GM23248 (cell line): ENCODE measurements around the gene CFAP54. TPM values are rescaled to one million over a fixed set of nuclear protein-coding genes. Genes with fewer than 3 reads are reported as not detected.

ENCODE experiments used
- DNase-seq: peaks from one replicate; pipeline ENCODE4 v3.0.0-alpha.2; 2015
- H2AFZ ChIP-seq: fragments of 200-600 bp; sonication (generic); 2 replicates; pipeline ENCODE4 v1.6.1; 2016; ENCODE audit warnings: antibody characterized with exemption
- H3F3A ChIP-seq: fragments of 200-600 bp; sonication (generic); 2 replicates; pipeline ENCODE4 v1.6.1; 2016; ENCODE audit warnings: mild to moderate bottlenecking, antibody characterized with exemption, mixed run types; ENCODE audit not compliant: insufficient read depth
- H3K27ac ChIP-seq: fragments of 200-600 bp; sonication (generic); 2 replicates; pipeline ENCODE4 v1.5.1; 2016; ENCODE audit warnings: mild to moderate bottlenecking
- H3K27me3 ChIP-seq: fragments of 200-600 bp; sonication (generic); replicated peaks from 2 replicates; pipeline ENCODE4 v1.6.1; 2016; ENCODE audit warnings: mild to moderate bottlenecking; ENCODE audit not compliant: insufficient read depth
- H3K36me3 ChIP-seq: fragments of 200-600 bp; sonication (generic); 2 replicates; pipeline ENCODE4 v1.6.1; 2016; ENCODE audit warnings: low read depth, mild to moderate bottlenecking
- H3K4me1 ChIP-seq: fragments of 200-600 bp; sonication (generic); 2 replicates; pipeline ENCODE4 v1.6.1; 2016; ENCODE audit warnings: mild to moderate bottlenecking; ENCODE audit not compliant: insufficient read depth
- H3K4me2 ChIP-seq: fragments of 200-600 bp; sonication (generic); one replicate; pipeline ENCODE4 v1.6.1; 2016; ENCODE audit warnings: mild to moderate bottlenecking; ENCODE audit not compliant: unreplicated experiment
- H3K4me3 ChIP-seq: fragments of 200-600 bp; sonication (generic); 2 replicates; pipeline ENCODE4 v1.5.1; 2016; ENCODE audit warnings: mild to moderate bottlenecking
- H3K79me2 ChIP-seq: fragments of 200-600 bp; sonication (generic); 2 replicates; pipeline ENCODE4 v1.6.1; 2016; ENCODE audit warnings: mild to moderate bottlenecking; ENCODE audit not compliant: insufficient read depth
- H3K9ac ChIP-seq: fragments of 200-600 bp; sonication (generic); 2 replicates; pipeline ENCODE4 v1.6.1; 2016; ENCODE audit warnings: mild to moderate bottlenecking
- H3K9me2 ChIP-seq: fragments of 200-600 bp; sonication (generic); 2 replicates; pipeline ENCODE4 v1.6.1; 2016; ENCODE audit warnings: mixed run types, mild to moderate bottlenecking, moderate library complexity; ENCODE audit not compliant: insufficient read depth
- H3K9me3 ChIP-seq: fragments of 200-600 bp; sonication (generic); one replicate; pipeline ENCODE4 v1.6.1; 2017; ENCODE audit warnings: low read depth
- H4K20me1 ChIP-seq: fragments of 200-600 bp; sonication (generic); 2 replicates; pipeline ENCODE4 v1.6.0; 2016; ENCODE audit not compliant: insufficient read depth
- EZH2 ChIP-seq: fragments of 200-600 bp; sonication (generic); IDR thresholded peaks from 2 replicates; pipeline ENCODE4 v1.6.1; 2018; ENCODE audit warnings: antibody characterized with exemption, mild to moderate bottlenecking; ENCODE audit not compliant: insufficient read depth, poor library complexity, severe bottlenecking
- EZH2phosphoT487 ChIP-seq: fragments of 200-600 bp; sonication (generic); IDR thresholded peaks from 2 replicates; pipeline ENCODE4 v1.6.1; 2018; ENCODE audit warnings: antibody characterized with exemption, moderate library complexity, mild to moderate bottlenecking, low read depth; ENCODE audit not compliant: insufficient read depth
- WGBS, 2 experiments: methylation state at CpG; one replicate each; pipeline ENCODE4 v1.1.6; 2015 to 2017; ENCODE audit warnings: low lambda C conversion rate in 2 of 2, low coverage in 1 of 2; ENCODE audit errors: missing lambda C conversion rate in 2 of 2; 5-methylcytosine and 5-hydroxymethylcytosine counted together
- in situ Hi-C: fragments of 300-500 bp; cut with MboI; formaldehyde crosslinking; loops from 2 replicates; pipeline ENCODE4 v1.15.0; 2020
- polyA plus RNA-seq: library from polyadenylated mRNA; unstranded; fragments of >200 nt; fragmentation: Nextera tagmentation; extraction: Ambion mirVana; gene quantifications from 2 replicates; pipeline ENCODE4 v1.2.1, GENCODE V29; 2016
- total RNA-seq: library from RNA; depleted of rRNA; stranded (reverse); fragments of >200 nt; shearing (Covaris generic); gene quantifications from 2 replicates; pipeline ENCODE4 v1.2.3, GENCODE V29; 2014

The CFAP54 gene
- total and polyA plus RNA-seq, 2 experiments from 2014 or later, result 0.32 to 1.2 TPM

DNA sequence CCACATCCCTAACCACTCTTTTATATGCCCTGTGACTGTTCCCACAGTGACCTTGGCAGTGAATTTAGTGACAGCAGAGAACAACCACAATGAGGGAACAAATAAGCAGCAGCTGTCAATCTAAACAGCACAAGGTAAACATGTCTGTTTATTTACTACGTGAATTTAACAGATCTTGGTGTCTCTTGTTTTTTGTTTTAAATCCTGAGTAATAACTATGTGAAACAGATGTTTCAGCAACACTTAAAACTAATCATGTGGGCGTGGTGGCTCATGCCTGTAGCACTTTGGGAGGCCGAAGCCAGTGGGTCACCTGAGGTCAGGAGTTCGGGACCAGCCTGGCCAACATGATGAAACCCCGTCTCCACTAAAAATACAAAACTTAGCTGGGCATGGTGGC is 17.0 kb upstream of the CFAP54 start:
- Histone ChIP-seq H3K4me1 (peaks cover 23% of the 10 kb centered on the region), H3K4me2 (peak overlapping the region; percentile 43), H3K9me3 (no peaks in the 10 kb centered on the region), H2AFZ (peak overlapping the region; percentile 23; the same call in 1 of the 2 replicates), H3K79me2 (no peaks in the 10 kb centered on the region), H3F3A (peaks cover 29% of the 10 kb centered on the region), H3K27ac (peak overlapping the region; percentile 91), H3K9ac (peak overlapping the region; percentile 69), H3K27me3 (no peaks in the 10 kb centered on the region), H3K4me3 (no peak overlapping the region), H3K36me3 (no peaks in the 10 kb centered on the region), H4K20me1 (no peaks in the 10 kb centered on the region), H3K9me2 (no peaks in the 10 kb centered on the region)
- DNase-seq, result peak; percentile 78
- WGBS, 2 experiments, result 16 to 19% methylated on average over 5 of the region's 5 CpGs
- in situ Hi-C loops, result no loop called here
- TF ChIP-seq EZH2phosphoT487 (no peak), EZH2 (no peak)

DNA sequence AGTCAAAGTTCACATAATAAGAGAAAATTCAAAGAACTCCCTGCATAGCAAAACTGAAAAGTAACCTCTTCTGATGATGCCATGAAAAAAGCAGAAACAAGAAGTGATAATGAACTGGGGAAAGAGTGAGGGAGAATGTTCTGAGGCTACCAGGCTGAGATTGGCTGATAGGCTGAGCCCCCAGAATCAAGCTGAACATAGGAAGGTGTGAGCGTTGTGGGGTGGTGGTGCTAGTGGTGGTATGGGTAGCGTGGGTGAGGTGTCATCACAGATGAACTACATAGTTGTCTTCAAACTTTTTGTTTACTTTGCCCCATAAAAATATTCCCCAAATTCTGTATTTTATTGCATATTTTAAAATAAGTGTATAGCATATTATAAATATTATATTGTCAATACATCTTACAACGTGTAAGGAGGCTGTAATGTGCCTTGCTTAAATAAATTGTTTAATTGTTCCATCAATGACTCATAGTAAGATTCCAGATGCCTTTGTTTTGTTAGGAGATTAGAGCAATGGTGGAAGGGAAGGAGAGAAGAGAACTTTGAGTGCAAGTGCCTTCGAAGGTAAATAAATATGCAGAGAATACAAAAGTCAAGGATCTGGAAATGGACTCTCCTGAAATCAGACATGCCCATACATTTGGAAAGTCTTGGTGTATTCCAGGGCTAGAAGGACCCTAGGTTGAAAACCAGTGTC is 15.8 kb upstream of the CFAP54 start:
- H3K4me2 ChIP-seq, result no peak overlapping the region

DNA sequence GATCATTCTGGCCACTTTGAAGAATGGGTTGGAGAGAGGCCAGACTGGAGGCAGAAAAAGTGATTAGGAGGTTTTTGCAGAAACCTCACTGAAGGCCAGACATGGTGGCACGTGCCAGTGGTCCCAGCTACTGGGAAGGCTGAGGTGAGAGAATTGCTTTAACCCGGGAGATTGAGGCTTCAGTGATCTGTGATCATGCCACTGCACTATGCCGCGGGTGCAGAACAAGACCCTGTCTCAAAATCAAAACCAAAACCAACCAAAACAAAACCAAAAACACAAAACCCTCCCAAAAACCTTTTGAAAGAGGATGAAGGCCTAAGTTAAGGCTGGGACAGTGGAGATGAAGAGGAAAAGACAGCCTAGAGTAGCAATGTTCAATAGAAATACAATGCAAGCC is 15.2 kb upstream of the CFAP54 start:
- Histone ChIP-seq H3K4me3 (no peak overlapping the region), H3K9ac (no peak overlapping the region), H3F3A (peaks cover 26% of the 10 kb centered on the region), H3K79me2 (no peaks in the 10 kb centered on the region), H3K36me3 (no peaks in the 10 kb centered on the region), H2AFZ (no peak overlapping the region), H3K4me1 (peaks cover 21% of the 10 kb centered on the region), H3K9me3 (no peaks in the 10 kb centered on the region), H4K20me1 (no peaks in the 10 kb centered on the region), H3K27ac (no peak overlapping the region), H3K27me3 (no peaks in the 10 kb centered on the region), H3K4me2 (no peak overlapping the region), H3K9me2 (no peaks in the 10 kb centered on the region)
- TF ChIP-seq EZH2 (no peak), EZH2phosphoT487 (no peak)
- WGBS, 2 experiments, result 85 to 88% methylated on average over 4 of the region's 4 CpGs
- no peak for DNase-seq
- in situ Hi-C loops, result no loop called here

More for the DNA sequence above, 15.8 kb upstream of the CFAP54 start:
- no peaks in the 10 kb centered on the region for H3K79me2 ChIP-seq
- no peak for DNase-seq
- no peak overlapping the region for H2AFZ ChIP-seq
- peaks cover 26% of the 10 kb centered on the region for H3F3A ChIP-seq
- in situ Hi-C loops, result no loop called here
- no peak overlapping the region for H3K27ac ChIP-seq
- peaks cover 21% of the 10 kb centered on the region for H3K4me1 ChIP-seq
- WGBS, 2 experiments, result 83 to 87% methylated on average over 4 of the region's 4 CpGs
- no peaks in the 10 kb centered on the region for H3K36me3 ChIP-seq
- H4K20me1 ChIP-seq, result no peaks in the 10 kb centered on the region
- H3K4me3 ChIP-seq, result no peak overlapping the region
- H3K27me3 ChIP-seq, result no peaks in the 10 kb centered on the region
- TF ChIP-seq EZH2, result no peak
- TF ChIP-seq EZH2phosphoT487, result no peak
- no peaks in the 10 kb centered on the region for H3K9me2 ChIP-seq
- no peaks in the 10 kb centered on the region for H3K9me3 ChIP-seq
- no peak overlapping the region for H3K9ac ChIP-seq

DNA sequence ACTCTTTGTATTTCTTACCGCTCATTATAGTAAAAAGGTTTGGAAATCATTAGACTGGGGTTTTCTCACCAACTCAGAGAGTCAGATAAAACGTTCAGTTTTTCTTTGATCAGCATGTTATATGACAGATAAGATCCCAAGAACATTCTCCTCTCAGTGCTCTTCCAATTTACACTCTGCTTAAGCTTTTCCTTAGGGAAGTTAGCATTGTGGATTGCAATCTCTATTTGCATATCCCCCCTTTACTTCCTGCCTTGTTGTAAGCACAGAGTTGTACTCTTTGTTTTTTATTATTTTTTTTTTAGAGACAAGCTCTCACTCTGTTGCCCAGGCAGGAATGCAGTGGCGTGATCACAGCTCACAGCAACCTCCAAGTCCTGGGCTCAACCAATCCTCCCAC is 11.4 kb upstream of the CFAP54 start:
- peaks cover 4% of the 10 kb centered on the region; the same call in 1 of the 2 replicates for H3F3A ChIP-seq
- no peak overlapping the region for H3K27ac ChIP-seq
- no peak overlapping the region for H3K4me2 ChIP-seq
- no peak overlapping the region for H3K9ac ChIP-seq
- TF ChIP-seq EZH2phosphoT487, result no peak
- no peak for DNase-seq
- no peaks in the 10 kb centered on the region for H3K9me3 ChIP-seq
- WGBS, 2 experiments, result 56 to 61% methylated on average over 3 of the region's 3 CpGs
- in situ Hi-C loops, result no loop called here
- H3K4me3 ChIP-seq, result no peak overlapping the region
- no peaks in the 10 kb centered on the region for H3K27me3 ChIP-seq
- H3K79me2 ChIP-seq, result no peaks in the 10 kb centered on the region
- H3K36me3 ChIP-seq, result no peaks in the 10 kb centered on the region
- H4K20me1 ChIP-seq, result no peaks in the 10 kb centered on the region
- H2AFZ ChIP-seq, result peak overlapping the region; percentile 49; the same call in 1 of the 2 replicates
- no peaks in the 10 kb centered on the region for H3K9me2 ChIP-seq
- no peaks in the 10 kb centered on the region for H3K4me1 ChIP-seq
